Activated T-cell treated with anti-CD3 and anti-CD28 coated beads for 48 hours (primary cell): Measurements from ENCODE around the gene OPTN.
"Not testable (repeated sequence)": the region's sequence is repeated elsewhere in the genome, so short reads cannot be mapped to it uniquely, and the experiment has no call there.

Experiments
- DNase-seq: peaks from one replicate; pipeline ENCODE4 v3.0.0-alpha.2; 2020; ENCODE audit warnings: low read depth

Gene OPTN

DNA sequence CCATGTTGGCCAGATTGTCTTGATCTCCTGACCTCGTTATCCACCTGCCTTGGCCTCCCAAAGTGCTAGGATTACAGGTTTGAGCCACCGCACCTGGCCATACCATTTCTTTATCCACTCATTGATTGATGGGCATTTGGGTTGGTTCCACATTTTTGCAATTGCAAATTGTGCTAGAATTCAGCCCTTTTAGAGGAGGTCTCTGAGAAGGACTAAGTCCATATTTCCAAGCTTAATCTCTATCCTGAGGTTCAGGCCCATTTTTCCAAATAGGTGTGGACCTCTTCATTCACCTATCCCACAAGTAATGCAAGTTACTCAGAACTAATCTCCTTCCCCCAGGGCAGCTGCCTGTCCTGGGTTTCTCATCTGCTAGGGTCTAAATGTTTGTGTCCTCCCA, 9.7 kb upstream of the OPTN start:
- DNase-seq, result no peak

DNA sequence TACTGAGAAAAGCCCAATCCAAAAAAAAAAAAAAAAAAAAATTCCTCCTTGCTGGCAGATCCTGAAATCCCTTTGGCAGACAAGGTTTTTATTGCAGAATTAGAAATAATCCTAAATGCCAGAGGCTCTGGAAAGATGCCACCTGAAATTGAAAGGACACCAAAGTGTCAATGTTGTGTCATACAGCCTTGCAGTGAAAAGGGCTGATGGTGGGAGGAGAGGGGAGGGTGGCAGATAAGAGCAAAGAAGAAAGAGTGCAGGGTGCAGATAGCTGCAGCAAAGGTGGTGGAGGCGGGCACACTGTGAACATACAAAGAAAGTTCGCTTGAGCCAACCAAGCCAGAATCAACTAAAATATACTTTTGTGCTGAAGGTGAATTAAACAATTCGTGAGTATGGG, 8.2 kb upstream of the OPTN start:
- DNase-seq, result no peak

DNA sequence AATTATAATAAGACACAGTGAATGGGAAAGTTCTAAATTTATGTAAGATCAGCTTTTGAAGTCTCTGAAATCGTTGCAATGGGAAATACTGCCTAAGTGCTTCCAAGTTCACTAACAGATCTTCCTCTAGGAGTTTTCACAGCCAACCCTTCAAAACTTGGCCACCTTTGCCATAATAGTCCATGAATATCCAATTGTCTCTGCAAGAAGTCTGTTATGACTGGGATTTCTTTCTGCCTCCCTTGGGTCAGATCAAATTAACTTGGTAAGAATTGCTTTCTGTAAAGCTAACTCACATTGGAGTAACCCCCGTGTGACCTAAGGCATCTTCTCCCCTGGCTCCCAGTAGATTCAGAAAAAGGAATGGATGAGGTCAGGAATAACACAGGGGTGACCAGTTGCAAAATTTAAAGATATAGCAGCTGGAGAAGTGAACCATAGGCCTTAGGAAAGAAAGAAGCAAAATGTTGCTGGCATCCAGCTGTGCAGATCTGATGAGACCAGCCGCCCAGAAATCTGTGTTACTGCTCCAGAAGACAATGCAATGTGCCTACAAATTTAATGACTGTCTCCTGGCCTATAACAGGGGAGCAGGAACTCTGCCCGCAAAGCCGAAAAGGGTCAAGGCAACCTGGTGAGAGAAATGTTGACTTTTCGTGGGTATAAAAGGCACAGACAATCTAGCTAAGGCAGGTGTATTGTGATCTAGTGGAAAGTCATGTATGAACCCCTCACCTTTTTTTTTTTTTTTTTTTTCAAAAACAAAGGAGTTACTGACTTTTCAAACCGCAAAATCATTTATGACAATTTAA, 7.5 kb upstream of the OPTN start:
- no peak for DNase-seq

DNA sequence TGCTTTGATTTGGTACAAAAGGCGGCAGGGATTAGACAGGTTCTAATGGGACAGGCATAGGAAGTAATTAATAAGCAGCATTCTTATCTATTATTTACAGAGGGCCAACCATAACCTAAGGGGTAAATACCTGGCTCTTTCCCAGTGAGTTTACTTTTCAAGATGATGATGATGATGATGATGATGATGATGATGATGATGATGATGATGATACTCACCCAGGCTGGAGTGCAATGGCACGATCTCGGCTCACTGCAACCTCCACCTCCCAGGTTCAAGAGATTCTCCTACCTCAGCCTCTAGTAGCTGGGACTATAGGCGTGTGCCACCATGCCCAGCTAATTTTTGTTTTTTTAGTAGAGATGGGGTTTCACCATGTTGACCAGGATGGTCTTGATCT, 5.9 kb upstream of the OPTN start:
- DNase-seq, result not testable (repeated sequence)

DNA sequence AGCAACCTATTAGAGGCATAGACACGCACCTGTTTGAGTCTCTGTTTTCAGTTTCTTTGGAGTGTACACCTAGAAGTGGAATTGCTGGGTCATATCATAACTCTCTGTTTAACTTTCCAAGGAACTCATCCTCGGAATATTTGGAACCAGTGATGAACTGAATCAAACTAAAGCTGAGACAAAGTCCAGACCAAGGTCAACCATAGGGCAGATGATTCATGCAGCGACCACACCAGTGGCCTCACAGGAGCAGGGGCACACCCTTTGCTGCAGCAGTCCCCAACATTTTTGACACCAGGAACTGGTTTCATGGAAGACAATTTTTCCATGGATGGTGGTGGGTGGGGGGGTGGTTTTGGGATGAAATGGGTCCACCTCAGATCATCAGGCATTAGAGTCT, 4.9 kb upstream of the OPTN start:
- DNase-seq, result no peak

DNA sequence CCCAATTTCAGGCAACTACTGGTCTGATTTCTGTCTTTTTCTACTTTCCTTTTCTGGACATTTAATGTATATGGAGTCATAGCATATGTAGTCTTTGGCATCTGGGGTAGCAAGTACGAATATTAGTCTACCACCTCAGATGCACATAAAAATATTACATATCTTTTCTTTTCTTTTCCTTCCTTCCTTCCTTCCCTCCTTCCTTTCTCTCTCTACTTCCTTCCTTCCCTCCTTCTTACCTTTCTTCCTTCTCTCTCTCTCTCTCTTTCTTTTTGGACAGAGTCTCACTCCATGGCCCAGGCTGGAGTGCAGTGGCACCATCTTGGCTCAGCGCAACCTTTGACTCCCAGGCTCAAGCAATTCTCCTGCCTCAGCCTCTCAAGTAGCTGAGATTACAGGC, 4.0 kb upstream of the OPTN start:
- no peak for DNase-seq

DNA sequence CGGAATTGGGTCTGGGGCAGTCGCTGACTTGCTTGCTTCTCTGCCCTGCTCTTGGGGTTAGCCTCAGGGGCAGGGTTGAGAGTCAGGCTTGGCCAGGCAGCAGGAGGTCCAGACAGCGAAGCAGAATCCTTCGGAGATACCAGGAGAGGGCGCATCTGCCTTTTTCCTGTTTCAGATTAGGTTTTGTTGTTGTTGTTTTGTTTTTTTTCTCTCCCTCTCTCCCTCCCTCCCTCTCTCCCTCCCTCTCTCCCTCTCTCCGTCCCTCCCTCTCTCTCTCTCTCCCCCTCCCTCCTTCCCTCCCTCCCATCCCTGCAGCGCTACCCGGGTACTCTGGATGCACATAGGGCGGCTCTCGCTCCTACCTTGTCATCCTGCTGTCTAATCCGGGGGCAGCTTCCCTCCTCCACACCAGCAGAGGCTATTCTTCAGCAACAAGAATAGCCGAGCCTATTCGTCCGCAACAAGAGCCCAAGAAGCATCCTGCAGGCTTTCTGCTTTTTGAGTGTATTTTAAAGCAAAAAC, 758 bp upstream of the OPTN start:
- DNase-seq, result peak; percentile 29

DNA sequence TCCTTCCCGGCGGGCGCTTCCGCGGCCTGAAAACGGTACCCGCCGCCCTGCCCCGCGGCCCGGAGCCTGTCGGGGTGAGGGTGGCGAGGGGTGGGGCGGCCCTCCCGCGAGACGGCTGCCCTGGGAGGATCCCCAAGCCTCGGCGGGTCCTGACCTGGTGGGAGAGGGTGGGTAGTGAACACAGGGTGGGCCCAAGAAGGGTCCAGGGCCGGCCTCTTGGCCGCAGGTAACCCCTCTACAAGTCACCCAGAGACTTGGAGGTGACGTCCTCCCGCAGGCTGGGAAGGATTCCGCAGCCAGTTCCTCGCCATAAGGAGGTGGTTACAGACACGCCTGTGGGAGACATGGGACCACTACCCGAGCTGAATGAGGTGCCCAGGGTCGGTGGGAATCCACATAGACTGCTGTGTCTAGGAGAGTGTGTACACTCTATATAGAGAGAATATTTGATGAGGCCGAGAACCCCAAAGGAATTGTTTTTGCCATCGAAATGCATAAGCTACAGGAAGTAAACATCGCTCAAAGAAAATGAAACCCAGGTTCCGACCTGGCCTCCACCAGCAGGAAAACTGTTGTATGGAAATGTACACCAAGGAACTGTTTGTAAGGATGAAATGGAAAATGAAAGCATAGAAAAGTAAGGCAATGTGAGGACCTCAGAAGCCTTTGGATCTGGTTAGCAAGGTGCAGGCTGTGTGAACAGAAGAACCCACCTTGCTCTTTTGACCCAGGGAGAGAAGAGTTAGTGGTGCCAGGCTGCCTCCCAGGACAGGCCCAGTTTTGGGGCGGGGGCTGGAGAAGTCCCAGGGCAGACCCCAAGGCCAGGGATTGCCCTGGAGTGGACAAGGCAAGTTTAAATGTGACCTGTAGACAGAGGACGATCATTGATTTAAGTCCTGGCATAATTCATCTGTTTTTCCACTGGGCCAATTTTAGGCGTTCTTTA, 659 bp downstream of the OPTN start:
- no peak for DNase-seq

DNA sequence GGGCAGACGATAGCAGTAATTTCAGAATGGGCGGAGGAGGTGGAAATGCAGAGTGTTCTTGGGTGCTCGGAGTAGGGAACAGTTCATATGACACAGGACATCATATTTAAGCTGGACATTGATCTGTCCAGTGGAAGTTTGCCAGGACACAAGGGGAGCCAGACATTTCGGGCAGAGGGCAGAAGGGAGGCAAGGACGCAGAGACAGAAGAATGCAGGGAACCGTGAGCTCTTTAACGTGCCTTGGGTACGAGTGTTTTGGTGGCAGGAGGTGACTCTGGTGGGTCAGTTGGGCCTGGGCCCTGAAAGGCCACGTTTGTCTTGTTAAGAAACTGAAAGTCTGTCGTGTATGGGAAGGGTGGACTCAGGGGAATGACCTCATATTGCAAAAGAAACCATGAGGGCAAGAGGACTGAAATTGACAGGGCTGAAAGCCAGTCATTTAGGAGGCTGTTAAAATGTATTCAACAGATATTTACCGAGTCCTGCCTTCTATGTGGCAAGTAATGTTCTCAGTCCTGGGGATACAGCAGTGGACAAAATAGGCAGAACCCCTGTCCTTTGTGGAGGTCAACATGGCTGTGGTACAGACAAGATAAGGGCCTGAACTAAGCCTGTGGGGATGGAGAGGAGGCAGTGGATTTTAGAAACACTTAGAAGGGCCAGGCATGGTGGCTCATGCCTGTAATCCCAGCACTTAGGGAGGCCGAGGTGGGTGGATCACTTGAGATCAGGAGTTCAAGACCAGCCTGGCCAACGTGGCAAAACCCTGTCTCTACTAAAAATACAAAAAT, 2.2 kb downstream of the OPTN start:
- DNase-seq, result no peak

DNA sequence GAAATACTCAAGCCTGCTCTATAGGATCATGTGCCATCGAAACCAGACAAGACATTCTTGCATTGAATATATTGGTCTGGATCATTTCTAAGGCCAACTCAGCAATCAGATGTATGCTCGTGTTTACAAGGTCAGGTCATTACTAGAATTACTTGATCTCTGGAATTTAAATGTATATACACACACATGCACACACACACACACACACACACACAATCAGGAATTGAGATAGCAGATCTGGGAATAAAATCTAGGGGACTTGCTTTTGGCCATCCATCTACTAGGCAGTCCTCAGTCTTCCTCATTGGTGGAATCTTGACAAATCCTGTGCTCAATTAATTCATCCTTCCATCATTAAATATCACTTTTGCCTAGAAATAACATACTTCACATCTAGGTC, 3.6 kb downstream of the OPTN start:
- DNase-seq, result no peak

DNA sequence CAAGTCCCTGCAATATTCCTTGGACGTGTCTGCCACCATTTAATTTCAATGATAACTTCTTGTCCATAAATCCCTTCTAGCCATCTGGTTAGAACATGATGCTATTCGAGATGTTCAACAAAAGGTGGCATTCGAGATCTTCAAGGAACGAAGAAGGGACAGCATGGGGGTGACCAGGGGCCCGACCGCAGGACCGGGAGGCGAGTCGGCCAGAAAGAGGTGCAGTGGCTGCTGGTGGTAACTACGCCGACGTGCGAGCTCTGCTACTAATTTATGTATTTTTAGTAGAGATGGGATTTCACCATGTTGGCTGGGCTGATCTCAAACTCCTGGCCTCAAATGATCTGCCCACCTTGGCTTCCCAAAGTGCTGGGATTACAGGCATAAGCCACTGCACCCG, 4.7 kb downstream of the OPTN start:
- no peak for DNase-seq

DNA sequence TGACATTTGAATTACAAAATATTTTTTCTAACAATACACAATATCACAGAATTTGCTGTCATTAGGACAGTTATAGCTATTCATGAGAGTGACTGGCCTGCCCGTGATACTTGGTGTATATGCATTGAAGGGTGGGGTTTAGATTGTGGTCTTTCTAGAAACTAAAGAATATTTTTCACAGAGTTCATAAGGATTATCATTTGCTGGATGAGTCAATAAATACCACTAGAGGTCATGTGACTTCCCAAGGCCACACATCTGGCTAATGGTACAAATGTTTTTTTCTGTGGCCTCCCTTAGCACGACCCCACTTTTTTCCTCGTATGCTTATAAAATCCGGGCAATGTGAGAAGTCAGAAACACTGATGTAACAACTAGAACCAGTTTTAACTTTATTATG, 5.2 kb downstream of the OPTN start:
- DNase-seq, result no peak

DNA sequence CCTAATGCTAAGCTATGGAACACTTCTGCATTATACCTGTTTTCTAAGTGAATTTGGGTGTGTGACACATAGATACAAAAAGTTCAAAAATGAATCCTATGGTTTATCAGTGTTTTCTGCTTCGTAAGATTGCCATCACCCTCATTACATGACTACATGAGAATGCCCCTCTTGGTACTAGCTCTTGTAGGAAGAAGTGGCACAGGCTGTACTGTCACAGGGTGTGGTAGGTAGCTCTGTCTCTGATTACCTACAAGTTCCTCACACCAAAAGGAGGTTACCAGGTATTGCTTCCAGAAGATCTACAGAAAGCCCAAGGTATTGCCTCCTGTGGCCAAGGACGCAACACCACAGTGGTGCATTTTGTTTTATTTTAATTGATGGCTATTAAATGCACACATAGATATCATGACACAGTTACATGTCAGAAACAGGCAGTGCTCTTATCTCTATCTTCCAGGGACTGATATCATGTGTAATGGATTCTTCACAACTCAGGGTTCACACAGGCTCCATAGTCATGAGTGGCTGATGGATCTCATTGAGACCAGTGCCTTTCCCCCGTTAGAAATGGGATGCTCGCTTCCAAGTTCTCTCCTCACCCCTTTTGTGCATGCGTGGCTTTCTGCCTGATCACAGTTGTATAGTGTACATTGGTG, 6.6 kb downstream of the OPTN start:
- DNase-seq, result no peak

DNA sequence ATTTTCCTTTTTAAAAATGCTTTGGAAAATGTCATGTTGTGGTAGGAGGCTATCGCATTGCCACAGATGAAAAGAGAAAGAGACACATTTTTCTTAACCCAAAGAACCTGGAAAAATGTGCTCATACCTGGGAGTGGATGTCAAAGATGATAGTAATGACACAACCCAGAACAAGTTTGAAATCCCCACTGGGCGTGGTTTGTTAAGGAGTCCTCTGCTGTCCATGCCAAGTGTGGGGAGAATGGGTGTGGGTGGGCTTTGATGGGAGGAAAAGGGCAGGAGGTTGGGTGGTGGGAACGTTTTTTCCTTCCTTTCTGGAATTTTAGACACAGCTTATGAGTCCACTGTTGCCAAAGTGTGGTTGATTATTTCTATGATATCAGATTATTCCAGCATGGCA, 10.9 kb downstream of the OPTN start:
- no peak for DNase-seq

DNA sequence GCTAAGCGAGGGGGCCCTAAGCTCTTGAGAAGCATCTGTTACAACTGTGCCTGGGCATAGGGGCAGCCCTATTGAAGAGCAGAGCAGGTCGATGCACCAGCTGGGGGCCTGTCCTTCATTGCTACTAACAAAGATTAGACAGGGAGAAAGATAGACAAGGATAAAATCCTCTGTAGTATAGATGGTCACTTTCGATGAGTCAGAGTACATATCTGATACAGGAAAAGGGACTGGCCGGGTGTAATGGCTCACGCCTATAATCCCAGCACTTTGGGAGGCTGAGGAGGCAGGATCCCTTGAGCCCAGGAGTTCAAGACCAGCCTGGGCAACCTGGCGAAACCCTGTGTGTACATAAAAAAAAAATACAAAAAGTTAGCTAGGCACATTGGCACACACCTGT, 13.6 kb downstream of the OPTN start:
- no peak for DNase-seq

DNA sequence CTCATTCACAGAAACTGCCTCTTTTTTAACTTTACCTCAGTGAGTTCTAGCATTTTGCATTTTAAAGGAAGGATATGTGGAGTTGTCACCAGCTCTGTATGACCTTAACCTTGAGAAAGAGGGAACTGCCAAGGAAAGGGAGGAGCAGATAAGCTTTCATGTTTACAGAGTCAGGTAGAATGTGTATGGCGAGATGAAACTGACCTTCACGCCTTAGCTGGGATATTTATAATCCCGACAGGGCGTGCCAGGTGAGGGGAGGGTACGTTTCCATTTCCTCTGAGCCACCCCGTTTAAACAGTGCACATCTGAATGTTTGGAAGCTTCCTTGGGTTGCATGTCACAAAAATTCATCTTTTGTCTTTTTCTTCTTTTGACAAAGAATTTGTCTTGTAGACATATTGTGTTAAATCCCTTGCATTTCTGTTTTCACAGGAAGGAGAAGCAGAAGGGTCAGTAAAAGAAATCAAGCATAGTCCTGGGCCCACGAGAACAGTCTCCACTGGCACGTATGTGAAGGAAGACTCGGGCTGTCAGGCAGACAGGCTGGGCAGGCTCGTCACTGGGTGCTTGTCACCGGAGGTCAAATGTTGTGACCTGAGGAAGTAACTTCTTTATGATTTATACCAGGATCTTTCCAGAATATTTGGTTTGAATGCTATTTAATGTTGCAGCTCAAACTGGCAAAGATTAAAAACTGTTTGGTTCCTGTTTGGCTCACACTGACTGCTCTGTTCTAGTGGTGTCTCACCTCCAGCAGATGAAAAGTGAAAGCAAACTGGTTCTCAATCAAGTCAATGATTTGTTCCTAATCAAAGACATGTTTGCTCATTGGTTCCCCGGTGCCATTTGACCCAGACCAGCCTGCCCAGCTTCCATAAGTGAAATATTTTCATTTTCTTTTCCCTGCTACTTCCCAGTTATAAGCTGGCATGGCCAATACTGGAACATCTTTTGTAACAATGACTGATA, 16.2 kb downstream of the OPTN start:
- DNase-seq, result no peak

DNA sequence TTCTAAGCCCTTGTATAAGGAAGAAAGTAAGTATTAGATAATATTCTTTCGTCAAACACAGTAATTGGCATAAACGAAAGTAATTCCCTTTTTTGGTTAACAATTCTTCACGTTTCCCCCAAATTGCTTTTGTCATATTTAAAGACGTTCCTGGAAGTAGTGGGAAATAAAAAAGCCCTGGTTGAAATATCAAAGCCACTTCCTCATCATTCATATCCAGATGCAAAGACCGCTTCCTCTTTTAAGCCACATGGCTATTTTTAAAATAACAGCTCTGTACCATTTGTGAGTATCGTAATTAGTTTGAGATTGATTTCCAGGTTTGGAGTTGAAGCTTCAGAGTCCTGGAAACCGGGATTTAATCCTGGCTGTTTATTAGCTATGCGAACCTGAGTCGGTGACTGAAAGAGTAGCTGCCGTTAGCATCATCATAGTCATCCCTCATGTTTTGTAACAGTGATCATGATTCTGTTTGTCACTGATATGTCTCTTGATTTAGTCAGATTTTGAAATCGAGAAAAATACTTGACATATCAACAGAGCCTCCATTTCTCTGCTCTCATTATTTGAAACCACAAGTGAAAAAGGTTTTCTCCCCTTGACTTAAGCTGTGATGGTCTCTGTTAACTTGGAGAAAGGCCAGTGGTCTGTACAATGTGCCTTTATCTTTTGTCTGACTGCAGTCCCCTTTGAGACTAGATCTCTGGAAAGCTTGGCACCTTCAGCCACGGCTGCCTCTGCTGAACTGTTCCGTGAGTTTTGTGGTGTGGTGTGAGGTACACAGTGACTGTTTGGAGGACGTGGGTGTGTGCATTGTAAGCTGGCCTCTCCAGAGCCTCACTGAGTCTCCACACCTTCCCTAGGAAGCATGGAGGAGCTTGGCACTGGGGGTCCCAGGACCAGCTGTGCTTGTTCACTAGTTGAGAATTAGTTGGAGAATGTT, 18.1 kb downstream of the OPTN start:
- no peak for DNase-seq

DNA sequence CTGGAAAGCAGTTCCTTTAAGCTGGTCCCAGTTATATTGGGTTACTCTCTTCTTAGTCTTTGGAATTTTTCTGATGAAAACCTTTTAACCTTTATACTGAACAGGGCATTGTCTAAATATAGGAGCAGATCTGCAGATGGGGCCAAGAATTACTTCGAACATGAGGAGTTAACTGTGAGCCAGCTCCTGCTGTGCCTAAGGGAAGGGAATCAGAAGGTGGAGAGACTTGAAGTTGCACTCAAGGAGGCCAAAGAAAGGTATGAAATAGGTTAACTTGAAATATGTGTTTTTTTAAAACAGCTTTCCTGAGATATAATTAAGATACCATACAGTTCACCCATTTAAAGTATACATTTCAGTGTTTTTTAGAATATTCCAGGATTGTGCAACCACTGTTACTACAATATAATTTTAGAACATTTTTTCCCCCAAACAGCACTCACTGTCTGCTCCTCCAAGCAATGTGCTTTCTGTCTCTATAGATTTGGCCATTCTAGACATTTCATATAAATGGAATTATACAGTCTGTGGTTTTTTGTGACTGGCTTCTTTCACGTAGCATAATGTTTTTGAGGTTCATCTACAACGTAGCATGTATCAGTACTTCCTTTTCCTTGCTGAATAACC, 18.9 kb downstream of the OPTN start:
- no peak for DNase-seq
